BE2C (cell line): ENCODE measurements around the gene PTPRQ.

Source experiments
- DNase-seq: peaks from one replicate; pipeline ENCODE4 v3.0.0-alpha.2; 2020
- H3K27me3 ChIP-seq: fragments of 250-450 bp; sonication (Bioruptor Pico); 2 replicates; pipeline ENCODE4 v1.5.1; 2020; ENCODE audit warnings: mild to moderate bottlenecking
- H3K36me3 ChIP-seq: fragments of 250-450 bp; sonication (Bioruptor Pico); 2 replicates; pipeline ENCODE4 v1.5.1; 2020; ENCODE audit warnings: mild to moderate bottlenecking
- H3K4me1 ChIP-seq: fragments of 250-450 bp; sonication (Bioruptor Pico); 2 replicates; pipeline ENCODE4 v1.5.1; 2020
- H3K4me3 ChIP-seq: 2 replicates; pipeline ENCODE4 v1.5.1; 2011; ENCODE audit warnings: low read depth, low read length
- H3K9me3 ChIP-seq: fragments of 250-450 bp; sonication (Bioruptor Pico); 2 replicates; pipeline ENCODE4 v1.5.1; 2020
- TF ChIP-seq, protein P1 (sequence below): IDR thresholded peaks from 2 replicates; pipeline ENCODE4 v1.5.1; 2012; ENCODE audit warnings: mild to moderate bottlenecking, low read depth, low read length

Gene PTPRQ

DNA sequence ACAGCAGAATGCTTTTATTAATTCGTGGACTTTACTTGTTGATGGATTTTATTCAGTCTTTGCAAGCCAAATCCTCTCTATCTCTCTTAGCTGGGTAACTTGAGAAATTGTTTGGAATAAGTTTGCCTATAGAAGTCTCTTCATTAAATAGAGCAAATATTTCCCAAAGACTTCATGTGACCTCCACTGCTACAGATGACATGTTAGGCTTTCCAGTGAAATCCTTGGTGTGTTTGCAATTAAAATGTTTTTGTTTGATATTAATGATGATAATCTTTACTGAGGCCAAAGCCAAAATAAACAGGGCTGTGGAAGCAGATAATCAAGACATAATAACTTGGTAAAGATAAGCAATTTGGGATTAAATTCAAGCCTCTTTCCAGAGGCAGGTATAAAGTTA, 267.8 kb downstream of the PTPRQ start:
- DNase-seq, result no peak
- Histone ChIP-seq H3K27me3 (peaks cover 28% of the 10 kb centered on the region), H3K9me3 (no peaks in the 10 kb centered on the region), H3K36me3 (no peaks in the 10 kb centered on the region), H3K4me1 (no peaks in the 10 kb centered on the region), H3K4me3 (no peak overlapping the region)
- TF ChIP-seq, protein P1, sequence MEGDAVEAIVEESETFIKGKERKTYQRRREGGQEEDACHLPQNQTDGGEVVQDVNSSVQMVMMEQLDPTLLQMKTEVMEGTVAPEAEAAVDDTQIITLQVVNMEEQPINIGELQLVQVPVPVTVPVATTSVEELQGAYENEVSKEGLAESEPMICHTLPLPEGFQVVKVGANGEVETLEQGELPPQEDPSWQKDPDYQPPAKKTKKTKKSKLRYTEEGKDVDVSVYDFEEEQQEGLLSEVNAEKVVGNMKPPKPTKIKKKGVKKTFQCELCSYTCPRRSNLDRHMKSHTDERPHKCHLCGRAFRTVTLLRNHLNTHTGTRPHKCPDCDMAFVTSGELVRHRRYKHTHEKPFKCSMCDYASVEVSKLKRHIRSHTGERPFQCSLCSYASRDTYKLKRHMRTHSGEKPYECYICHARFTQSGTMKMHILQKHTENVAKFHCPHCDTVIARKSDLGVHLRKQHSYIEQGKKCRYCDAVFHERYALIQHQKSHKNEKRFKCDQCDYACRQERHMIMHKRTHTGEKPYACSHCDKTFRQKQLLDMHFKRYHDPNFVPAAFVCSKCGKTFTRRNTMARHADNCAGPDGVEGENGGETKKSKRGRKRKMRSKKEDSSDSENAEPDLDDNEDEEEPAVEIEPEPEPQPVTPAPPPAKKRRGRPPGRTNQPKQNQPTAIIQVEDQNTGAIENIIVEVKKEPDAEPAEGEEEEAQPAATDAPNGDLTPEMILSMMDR, result no peak

DNA sequence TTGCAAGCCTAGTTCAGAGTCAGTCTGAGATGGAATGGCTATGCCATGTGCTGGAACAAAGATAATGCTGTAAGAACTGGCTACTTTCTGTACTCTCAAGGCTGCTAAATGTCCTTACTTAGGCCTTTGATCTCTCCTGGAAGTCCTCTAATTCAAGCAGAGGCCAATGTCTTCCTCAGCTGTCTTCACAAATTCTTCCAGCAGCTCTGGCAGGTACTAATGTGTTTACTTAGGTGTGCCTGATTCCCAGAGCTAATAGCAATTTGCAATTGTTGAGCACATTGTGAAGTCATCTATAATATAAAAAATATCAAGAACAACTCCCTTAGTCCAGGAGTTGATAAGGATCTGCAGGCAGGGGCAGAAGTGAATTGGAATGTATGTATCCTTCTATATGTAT, 268.8 kb downstream of the PTPRQ start:
- no peaks in the 10 kb centered on the region for H3K36me3 ChIP-seq
- no peaks in the 10 kb centered on the region for H3K4me1 ChIP-seq
- peaks cover 38% of the 10 kb centered on the region for H3K27me3 ChIP-seq
- H3K9me3 ChIP-seq, result no peaks in the 10 kb centered on the region
- DNase-seq, result no peak
- H3K4me3 ChIP-seq, result no peak overlapping the region
- TF ChIP-seq, protein P1, result no peak

DNA sequence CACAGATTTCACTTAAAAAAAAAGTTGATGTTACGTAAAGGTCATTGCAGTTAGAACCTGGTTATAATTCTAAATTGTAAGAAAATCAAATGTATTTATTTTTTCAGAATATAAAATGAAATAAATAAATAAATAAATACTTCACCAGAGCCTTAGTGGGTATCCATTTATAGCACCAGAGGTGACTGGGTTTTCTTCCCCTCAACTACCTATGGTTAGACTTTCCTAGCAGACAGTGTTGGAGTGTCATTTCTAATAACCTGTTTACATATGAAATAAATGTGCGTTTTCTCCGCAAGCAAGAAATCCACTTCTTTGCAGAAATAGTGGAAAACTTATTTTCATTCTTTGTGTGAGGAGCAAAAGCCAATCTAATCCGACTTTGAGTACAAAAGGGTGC, 269.4 kb downstream of the PTPRQ start:
- Histone ChIP-seq H3K9me3 (no peaks in the 10 kb centered on the region), H3K4me1 (no peaks in the 10 kb centered on the region), H3K27me3 (peaks cover 43% of the 10 kb centered on the region), H3K4me3 (no peak overlapping the region), H3K36me3 (no peaks in the 10 kb centered on the region)
- TF ChIP-seq, protein P1, result no peak
- DNase-seq, result no peak

DNA sequence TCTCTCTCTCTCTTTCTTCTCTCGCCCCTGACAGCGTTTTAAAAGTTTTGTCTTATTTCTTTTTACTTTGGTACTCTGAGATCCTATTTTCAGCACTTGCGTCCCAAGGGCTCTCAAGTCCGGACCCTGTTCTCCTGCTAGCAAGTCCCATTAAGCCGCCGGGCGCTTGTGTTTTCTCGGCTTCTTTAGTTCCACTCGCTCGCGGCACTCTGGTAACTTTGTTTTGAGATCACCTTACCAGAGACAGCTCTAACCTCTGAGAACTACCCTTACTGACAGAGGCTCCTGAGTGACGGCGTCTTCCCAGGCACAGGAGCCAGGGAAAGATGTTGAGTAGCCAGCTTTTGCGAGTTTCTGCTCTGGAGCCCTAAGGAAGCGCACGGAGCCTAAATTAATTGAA, 270.0 kb downstream of the PTPRQ start:
- Histone ChIP-seq H3K4me1 (no peaks in the 10 kb centered on the region), H3K36me3 (no peaks in the 10 kb centered on the region), H3K27me3 (peaks cover 43% of the 10 kb centered on the region), H3K4me3 (no peak overlapping the region), H3K9me3 (no peaks in the 10 kb centered on the region)
- DNase-seq, result no peak
- TF ChIP-seq, protein P1, result no peak

DNA sequence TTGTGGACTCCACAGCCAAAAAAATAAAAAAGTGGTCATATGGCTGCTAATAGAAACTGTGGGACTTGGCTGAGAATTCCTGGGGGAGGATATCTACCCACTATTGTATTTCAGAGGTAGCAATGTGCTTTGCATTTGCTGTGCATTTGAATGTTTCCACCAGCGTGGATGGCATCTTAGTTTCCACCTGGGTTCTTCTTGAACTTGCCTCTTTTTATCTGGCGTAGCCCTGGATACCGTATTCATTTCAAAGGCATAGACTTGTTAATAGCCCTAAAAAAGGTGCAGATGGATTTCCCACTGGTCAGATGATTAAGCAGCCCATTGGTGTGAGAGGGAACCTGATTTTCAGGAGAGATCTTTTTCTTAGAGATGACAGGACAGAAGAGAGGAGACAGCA, 270.8 kb downstream of the PTPRQ start:
- Histone ChIP-seq H3K27me3 (peaks cover 43% of the 10 kb centered on the region), H3K36me3 (no peaks in the 10 kb centered on the region), H3K4me3 (no peak overlapping the region), H3K4me1 (no peaks in the 10 kb centered on the region), H3K9me3 (no peaks in the 10 kb centered on the region)
- TF ChIP-seq, protein P1, result no peak
- DNase-seq, result no peak

DNA sequence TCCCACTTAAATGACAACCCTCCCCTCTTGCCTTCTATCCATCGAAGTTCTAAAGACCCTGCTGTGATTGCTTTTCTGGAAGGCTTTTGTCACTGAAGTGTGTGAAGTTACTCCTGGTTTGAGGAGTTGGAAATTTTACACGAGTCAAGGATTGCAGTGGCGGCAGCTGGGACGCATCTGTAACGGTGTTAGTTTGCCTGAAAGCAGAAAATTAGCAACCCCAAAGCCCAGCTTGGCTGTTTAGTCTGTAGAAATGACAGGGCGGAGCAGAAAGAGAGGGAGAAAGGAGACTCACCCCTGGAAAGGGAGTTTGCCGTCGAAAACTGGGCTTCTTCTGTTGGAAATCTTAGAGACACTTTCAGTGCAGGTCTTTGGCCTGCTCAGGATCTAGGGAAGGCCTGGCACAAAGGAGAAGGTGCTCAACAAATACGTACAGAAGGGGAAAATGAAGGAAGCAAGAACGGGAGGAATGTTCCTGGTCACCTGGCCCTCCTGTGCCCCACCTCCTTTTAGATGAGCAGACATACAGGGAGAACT, 271.7 kb downstream of the PTPRQ start:
- H3K9me3 ChIP-seq, result no peaks in the 10 kb centered on the region
- H3K4me1 ChIP-seq, result no peaks in the 10 kb centered on the region
- TF ChIP-seq, protein P1, result no peak
- H3K36me3 ChIP-seq, result no peaks in the 10 kb centered on the region
- H3K4me3 ChIP-seq, result no peak overlapping the region
- no peak for DNase-seq
- H3K27me3 ChIP-seq, result peaks cover 43% of the 10 kb centered on the region
